ENCODE results near the gene DYNLT1. TPM values are rescaled to one million over a fixed set of nuclear protein-coding genes. Genes with fewer than 3 reads are reported as not detected.
A peak's percentile ranks its signal among the peaks of the same experiment; 100 is the strongest.
"Not testable (repeated sequence)": the region's sequence is repeated elsewhere in the genome, so short reads cannot be mapped to it uniquely, and the experiment has no call there.

The DYNLT1 gene
- total and polyA plus RNA-seq, 4 donors = 78.6 to 211 (median 90.2) TPM

DNA sequence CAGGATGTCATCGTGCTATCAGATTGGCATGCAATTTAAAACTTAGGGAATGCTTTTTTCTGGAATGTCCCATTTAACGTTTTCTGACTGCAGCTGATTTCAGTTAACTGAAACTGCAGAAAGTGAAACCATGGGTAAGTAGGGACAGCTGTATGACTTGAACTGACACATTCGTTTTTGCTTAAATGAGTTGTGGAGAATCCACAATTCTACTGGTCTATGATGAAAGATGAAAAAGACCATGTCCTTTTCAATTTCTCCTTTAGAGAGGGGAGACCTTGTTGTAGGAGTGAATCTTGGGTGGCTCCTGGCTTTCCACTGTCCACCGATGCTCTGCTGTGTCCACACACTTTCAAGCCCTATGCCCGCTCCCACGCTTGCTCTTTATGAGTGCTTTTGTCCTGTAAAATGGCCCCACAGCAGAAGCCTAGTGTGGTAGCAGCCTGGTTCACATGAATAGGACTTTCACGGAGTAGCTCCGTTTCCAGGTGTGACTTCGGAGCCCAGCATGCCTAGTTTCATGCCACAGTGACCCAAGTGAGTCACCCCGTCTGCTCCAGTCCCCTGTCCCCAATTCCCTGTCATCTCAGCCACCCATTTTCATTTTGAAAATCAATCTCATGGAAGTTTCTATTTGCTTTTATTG lies 21.9 kb downstream of the DYNLT1 start:
- DNase-seq (no peak), ATAC-seq (ENCODE audit: low FRiP score) (no peak)
- 79 to 88% methylated on average over 10 of the region's 10 CpGs for WGBS, 2 donors
- Histone ChIP-seq H3K4me3 (ENCODE audit: low read length in 2 of 2) (no peak overlapping the region), H3K27me3 (ENCODE audit: control insufficient read depth in 1 of 2, insufficient read depth in 2 of 2, low read length in 1 of 2) (no peaks in the 10 kb centered on the region), H3K9me3 (ENCODE audit: control insufficient read depth, low read length) (no peaks in the 10 kb centered on the region), H3K36me3 (ENCODE audit: control insufficient read depth in 1 of 2, insufficient read depth in 2 of 2, low read length in 1 of 2) (peaks cover 0 to 5% of the 10 kb centered on the region in 2 donors), H3K4me1 (ENCODE audit: control insufficient read depth in 1 of 2, insufficient read depth in 2 of 2, low read length in 2 of 2) (no peaks in the 10 kb centered on the region), H3K27ac (ENCODE audit: low read depth in 1 of 2, low read length in 2 of 2) (no peak overlapping the region)
- intact Hi-C loops (cut with DNase I) = no loop called here

DNA sequence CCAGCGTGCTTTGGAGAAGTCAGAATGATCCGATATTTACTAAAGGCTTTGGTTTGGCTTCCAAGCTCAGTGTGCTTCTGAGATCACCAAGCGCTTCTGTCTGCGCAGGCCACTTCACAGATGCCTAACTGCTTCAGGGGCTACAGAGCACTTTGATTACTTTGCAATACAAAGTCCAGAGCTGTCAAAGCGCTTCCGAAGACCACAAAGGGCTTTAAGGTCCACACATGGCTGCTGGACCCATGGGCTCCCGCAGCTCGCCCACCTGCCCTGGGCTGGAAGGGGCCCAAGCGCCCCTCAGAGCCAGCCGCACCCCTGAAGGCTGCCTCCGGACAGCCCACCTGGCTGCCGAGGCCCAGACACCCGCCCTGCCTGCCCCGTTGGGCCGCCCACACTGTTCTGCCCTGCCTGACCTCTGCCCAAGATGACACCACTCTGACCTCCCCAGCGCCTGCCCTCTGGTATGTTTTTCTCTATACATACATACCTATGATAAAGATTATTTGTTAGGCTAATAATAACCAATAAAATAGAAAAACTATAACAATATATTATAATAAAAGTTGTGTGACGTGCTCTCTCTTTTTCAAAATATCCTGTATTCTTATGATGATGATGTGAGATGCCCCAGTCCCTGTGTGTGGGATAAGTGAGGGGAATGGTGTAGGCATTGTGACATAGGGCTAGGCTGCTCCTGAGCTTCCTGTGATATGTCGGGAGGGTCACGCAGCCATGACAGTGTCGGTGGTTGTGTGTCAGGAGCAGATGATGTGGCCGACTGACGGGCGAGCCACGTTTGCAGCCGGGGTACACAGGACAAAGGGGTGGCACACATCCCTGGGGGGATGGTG lies 22.6 kb downstream of the DYNLT1 start:
- no peak for ATAC-seq (ENCODE audit: low FRiP score)
- peaks cover 0 to 5% of the 10 kb centered on the region in 2 donors for H3K36me3 ChIP-seq (ENCODE audit: control insufficient read depth in 1 of 2, insufficient read depth in 2 of 2, low read length in 1 of 2)
- no peaks in the 10 kb centered on the region for H3K9me3 ChIP-seq (ENCODE audit: control insufficient read depth, low read length)
- no peak for DNase-seq
- H3K27me3 ChIP-seq (ENCODE audit: control insufficient read depth in 1 of 2, insufficient read depth in 2 of 2, low read length in 1 of 2) = no peaks in the 10 kb centered on the region
- 92 to 95% methylated on average over 25 of the region's 25 CpGs for WGBS, 2 donors
- intact Hi-C loops (cut with DNase I) = no loop called here
- H3K27ac ChIP-seq (ENCODE audit: low read depth in 1 of 2, low read length in 2 of 2) = no peak overlapping the region
- no peak overlapping the region for H3K4me3 ChIP-seq (ENCODE audit: low read length in 2 of 2)
- no peaks in the 10 kb centered on the region for H3K4me1 ChIP-seq (ENCODE audit: control insufficient read depth in 1 of 2, insufficient read depth in 2 of 2, low read length in 2 of 2)

DNA sequence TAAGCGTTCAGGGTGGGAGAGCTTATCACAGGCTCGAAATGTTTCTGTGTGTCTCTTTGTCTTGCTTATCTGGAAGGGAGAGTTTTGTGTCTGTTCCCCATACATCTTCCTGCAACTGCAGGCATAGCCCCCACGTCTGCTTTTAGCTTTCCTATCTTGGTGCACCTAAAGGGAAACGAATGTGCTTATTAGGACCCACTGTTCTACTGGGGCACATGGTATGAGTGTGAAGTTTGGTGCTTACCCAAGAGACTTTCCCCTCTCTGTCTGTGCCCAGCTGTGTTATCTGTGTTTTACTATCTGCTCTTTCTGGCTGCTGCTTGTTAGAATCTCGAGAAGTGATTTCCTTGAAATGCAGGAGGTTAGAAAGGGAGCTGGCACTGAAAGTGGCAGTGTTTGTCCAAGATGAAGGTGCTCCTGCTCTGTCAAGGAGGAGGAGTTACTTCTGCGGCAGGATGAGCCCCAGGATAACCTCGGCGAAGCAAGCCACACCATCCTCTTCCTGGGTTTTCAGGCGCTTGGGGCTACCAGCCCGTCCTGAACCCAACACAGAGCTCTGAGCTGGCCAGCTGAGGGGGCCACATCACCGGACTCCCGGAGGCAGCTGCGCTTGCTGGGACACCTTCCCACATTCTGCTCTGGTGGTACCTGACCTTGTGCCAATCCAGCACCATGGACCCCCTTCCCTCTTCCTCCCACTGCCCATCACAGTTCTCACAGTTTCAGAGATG lies 23.4 kb downstream of the DYNLT1 start:
- Histone ChIP-seq H3K36me3 (ENCODE audit: control insufficient read depth in 1 of 2, insufficient read depth in 2 of 2, low read length in 1 of 2) (peaks cover 0 to 5% of the 10 kb centered on the region in 2 donors), H3K4me1 (ENCODE audit: control insufficient read depth in 1 of 2, insufficient read depth in 2 of 2, low read length in 2 of 2) (no peaks in the 10 kb centered on the region), H3K4me3 (ENCODE audit: low read length in 2 of 2) (no peak overlapping the region), H3K27me3 (ENCODE audit: control insufficient read depth in 1 of 2, insufficient read depth in 2 of 2, low read length in 1 of 2) (no peaks in the 10 kb centered on the region), H3K9me3 (ENCODE audit: control insufficient read depth, low read length) (no peaks in the 10 kb centered on the region), H3K27ac (ENCODE audit: low read depth in 1 of 2, low read length in 2 of 2) (no peak overlapping the region)
- DNase-seq (no peak), ATAC-seq (ENCODE audit: low FRiP score) (no peak)
- intact Hi-C loops (cut with DNase I) = no loop called here
- WGBS, 2 donors = 70 to 77% methylated on average over 13 of the region's 13 CpGs

DNA sequence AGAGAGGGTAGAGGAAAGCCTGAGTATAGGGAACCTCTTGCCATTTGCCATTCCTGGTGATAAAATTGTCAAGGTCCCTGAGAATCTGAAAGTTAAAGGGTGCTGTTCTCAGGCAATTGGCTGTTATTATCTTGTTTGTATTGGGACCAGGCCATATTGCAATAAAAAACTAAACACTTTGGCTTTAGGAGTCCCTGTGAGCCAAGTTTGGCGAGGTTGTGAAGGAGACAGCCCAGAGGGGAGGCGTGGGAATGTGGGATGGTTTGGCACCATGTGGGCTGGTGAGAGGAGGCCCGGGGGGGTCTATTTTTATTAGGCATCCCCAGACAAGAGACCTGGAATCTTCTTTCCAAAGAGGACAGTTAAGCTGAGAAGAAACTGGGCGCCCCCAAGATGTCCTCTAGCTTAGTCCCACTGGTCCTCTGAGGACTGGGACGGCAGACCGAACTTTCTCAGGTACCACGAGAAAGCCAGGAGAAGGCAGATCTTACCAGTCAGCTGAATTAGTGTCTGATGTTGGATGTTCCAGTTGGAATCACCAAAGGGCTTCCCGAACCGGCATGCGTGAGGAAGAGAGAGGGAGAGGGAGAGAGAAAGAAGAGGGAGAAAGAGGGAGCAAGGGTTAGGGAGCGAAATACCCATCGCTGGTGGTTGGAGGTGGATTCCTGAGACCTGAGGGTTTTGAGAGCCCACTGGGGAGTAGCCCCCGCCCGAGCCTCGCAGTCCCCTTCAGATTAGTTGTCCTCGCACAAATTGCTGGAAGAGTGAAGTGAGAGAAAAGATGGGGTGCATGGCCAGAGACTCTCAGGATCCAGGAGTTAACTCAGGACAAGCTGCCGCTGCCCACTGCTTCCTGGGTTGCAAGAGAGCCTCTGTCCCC lies 24.4 kb downstream of the DYNLT1 start:
- no peak overlapping the region for H3K4me3 ChIP-seq (ENCODE audit: low read length in 2 of 2)
- 79 to 82% methylated on average over 17 of the region's 17 CpGs for WGBS, 2 donors
- intact Hi-C loops (cut with DNase I) = no loop called here
- no peak overlapping the region for H3K27ac ChIP-seq (ENCODE audit: low read depth in 1 of 2, low read length in 2 of 2)
- peaks cover 0 to 5% of the 10 kb centered on the region in 2 donors for H3K36me3 ChIP-seq (ENCODE audit: control insufficient read depth in 1 of 2, insufficient read depth in 2 of 2, low read length in 1 of 2)
- H3K9me3 ChIP-seq (ENCODE audit: control insufficient read depth, low read length) = no peaks in the 10 kb centered on the region
- no peaks in the 10 kb centered on the region for H3K27me3 ChIP-seq (ENCODE audit: control insufficient read depth in 1 of 2, insufficient read depth in 2 of 2, low read length in 1 of 2)
- ATAC-seq (ENCODE audit: low FRiP score) (peak; percentile 15), DNase-seq (no peak)
- H3K4me1 ChIP-seq (ENCODE audit: control insufficient read depth in 1 of 2, insufficient read depth in 2 of 2, low read length in 2 of 2) = no peaks in the 10 kb centered on the region

DNA sequence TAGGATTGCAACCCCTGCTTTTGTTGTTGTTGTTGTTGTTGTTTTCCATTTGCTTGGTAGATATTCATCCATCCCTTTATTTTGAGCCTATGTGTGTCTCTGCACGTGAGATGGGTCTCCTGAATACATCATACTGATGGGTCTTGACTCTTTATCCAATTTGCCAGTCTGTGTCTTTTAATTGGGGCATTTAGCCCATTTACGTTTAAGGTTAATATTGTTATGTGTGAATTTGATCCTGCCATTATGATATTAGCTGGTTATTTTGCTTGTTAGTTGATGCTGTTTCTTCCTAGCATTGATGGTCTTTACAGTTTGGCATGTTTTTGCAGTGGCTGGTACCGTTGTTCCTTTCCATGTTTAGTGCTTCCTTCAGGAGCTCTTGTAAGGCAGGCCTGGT lies 26.3 kb downstream of the DYNLT1 start:
- H3K36me3 ChIP-seq (ENCODE audit: control insufficient read depth in 1 of 2, insufficient read depth in 2 of 2, low read length in 1 of 2); intact Hi-C loops (cut with DNase I); H3K27me3 ChIP-seq (ENCODE audit: control insufficient read depth in 1 of 2, insufficient read depth in 2 of 2, low read length in 1 of 2); H3K27ac ChIP-seq (ENCODE audit: low read depth in 1 of 2, low read length in 2 of 2); H3K4me1 ChIP-seq (ENCODE audit: control insufficient read depth in 1 of 2, insufficient read depth in 2 of 2, low read length in 2 of 2); ATAC-seq (ENCODE audit: low FRiP score); DNase-seq; H3K4me3 ChIP-seq (ENCODE audit: low read length in 2 of 2); H3K9me3 ChIP-seq (ENCODE audit: control insufficient read depth, low read length): not testable (repeated sequence)
- WGBS, 2 donors = 60 to 68% methylated on average over 3 of the region's 3 CpGs

DNA sequence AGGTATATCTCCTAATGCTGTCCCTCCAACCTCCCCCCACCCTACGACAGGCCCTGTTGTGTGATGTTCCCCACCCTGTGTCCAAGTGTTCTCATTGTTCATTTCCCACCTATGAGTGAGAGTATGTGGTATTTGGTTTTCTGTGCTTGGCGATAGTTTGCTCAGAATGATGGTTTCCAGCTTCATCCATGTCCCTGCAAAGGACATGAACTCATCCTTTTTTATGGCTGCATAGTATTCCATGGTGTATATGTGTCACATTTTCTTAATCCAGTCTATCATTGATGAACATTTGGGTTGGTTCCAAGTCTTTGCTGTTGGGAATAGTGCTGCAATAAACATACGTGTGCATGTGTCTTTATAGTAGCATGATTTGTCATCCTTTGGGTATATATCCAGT lies 29.9 kb downstream of the DYNLT1 start:
- 99% methylated on average over 3 of the region's 3 CpGs for WGBS, 2 donors
- H3K27me3 ChIP-seq (ENCODE audit: control insufficient read depth in 1 of 2, insufficient read depth in 2 of 2, low read length in 1 of 2); H3K9me3 ChIP-seq (ENCODE audit: control insufficient read depth, low read length); H3K4me3 ChIP-seq (ENCODE audit: low read length in 2 of 2); H3K4me1 ChIP-seq (ENCODE audit: control insufficient read depth in 1 of 2, insufficient read depth in 2 of 2, low read length in 2 of 2); DNase-seq; H3K27ac ChIP-seq (ENCODE audit: low read depth in 1 of 2, low read length in 2 of 2); H3K36me3 ChIP-seq (ENCODE audit: control insufficient read depth in 1 of 2, insufficient read depth in 2 of 2, low read length in 1 of 2); intact Hi-C loops (cut with DNase I); ATAC-seq (ENCODE audit: low FRiP score): not testable (repeated sequence)

DNA sequence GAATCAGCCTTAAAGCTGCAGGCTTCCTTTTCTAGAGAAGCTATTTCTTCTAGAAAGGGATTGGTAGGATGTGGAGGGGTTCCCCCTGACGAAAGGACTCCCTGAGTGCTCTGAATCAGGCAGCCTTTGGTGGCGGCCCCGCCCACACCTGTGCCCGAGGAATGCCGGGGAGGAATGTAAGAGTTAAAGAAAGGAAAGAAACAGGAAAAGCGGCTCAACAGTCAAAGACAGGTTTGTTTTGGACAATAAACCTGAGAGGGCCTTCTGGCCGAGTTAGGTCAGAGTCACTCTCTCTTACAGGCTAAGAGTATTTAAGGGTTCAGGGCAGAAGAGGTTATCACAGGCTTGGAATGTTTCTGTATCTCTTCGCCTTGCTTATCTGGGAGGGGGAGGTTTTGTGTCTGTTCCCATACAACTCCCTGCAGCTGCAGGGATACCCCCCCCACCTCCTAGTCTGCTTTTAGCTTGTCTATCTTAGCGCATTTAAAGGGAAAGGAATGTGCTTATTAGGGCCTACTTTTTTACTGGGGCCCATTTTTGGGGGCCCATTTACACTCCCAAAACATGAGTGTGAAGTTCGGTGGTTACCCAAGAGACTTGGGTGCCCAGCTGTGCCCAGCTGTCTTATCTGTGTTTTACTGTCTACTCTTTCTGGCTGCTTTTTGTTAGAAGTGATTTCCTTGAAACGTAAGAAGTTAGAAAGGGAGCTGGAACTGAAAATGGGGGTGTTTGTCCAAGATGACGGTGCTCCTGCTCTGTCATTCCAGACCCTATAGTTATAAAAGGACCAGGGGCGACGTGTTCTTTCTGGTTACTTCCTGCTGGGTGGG lies 32.8 kb downstream of the DYNLT1 start:
- H3K27ac ChIP-seq (ENCODE audit: low read depth in 1 of 2, low read length in 2 of 2) = no peak overlapping the region
- no peaks in the 10 kb centered on the region for H3K27me3 ChIP-seq (ENCODE audit: control insufficient read depth in 1 of 2, insufficient read depth in 2 of 2, low read length in 1 of 2)
- H3K4me1 ChIP-seq (ENCODE audit: control insufficient read depth in 1 of 2, insufficient read depth in 2 of 2, low read length in 2 of 2) = no peaks in the 10 kb centered on the region
- no peak for ATAC-seq (ENCODE audit: low FRiP score)
- no peak overlapping the region for H3K4me3 ChIP-seq (ENCODE audit: low read length in 2 of 2)
- no peaks in the 10 kb centered on the region for H3K9me3 ChIP-seq (ENCODE audit: control insufficient read depth, low read length)
- intact Hi-C loops (cut with DNase I) = no loop called here
- DNase-seq = no peak
- 28 to 47% methylated on average over 14 of the region's 14 CpGs for WGBS, 2 donors
- peaks cover 0 to 3% of the 10 kb centered on the region in 2 donors for H3K36me3 ChIP-seq (ENCODE audit: control insufficient read depth in 1 of 2, insufficient read depth in 2 of 2, low read length in 1 of 2)

Measured in aorta (tissue), 5 donors.